T47D (cell line): ENCODE data around the gene BAMBI.

Experiments
- DNase-seq, 2 experiments: peaks; one replicate each; pipeline versions ENCODE4 v3.0.0 to v3.0.0-alpha.2; 2011 to 2012; ENCODE audit warnings: low read depth in 1 of 2, low spot score in 1 of 2
- JUND ChIP-seq: IDR thresholded peaks from 2 replicates; pipeline ENCODE4 v1.6.1; 2012; ENCODE audit warnings: low read depth
- in situ Hi-C: cut with HindIII; loops from 2 replicates; pipeline ENCODE4 v1.10.0; 2016; ENCODE audit warnings: low sequenced_read_pairs, low pct_unique_long_range_greater_than_20kb

The BAMBI gene

DNA sequence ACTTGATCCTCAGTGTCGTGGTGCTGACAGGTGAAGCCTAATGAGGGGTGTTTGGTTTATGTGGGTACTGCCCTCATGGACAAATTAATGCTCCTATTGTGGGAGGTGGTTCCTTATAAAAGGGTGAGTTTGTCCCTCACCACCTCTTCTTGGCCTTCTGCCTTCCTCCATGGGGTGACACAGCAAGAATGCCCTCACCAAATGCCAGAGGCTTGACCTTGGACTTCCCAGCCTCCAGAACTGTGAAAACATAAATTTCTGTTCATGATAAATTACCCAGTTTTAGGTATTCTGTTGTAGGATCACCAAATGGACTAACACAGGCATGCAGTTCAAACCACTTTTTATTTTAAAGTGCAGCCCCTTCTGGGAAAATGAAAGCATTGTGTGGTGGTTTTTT lies 39.4 kb downstream of the BAMBI start:
- no peak for TF ChIP-seq JUND
- in situ Hi-C loops, result no loop called here

DNA sequence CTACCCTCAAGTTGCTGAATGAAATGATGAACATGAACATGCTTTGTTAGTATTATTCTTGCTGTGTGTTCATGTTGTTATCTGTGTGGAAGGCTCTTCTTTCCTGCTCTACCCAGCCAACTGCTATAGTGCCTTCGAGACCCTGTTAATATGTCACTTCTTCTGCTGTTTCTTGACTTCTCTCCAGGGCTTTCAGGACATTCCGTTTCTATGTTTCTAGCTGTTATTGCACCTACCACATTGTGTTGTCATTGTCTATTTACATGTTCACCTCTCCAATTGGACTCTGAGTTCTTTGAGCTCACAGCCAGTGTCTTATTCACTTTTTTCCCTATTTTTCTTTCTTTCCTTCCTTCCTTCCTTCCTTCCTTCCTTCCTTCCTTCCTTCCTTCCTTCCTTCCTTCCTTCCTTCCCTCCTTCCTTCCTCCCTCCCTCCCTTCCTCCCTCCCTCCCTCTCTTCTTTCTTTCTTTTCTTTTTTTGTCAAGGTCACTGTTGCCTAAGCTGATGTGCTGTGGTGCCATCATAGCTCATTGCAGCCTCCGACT lies 40.4 kb downstream of the BAMBI start:
- DNase-seq, result no peak
- no peak for TF ChIP-seq JUND
- in situ Hi-C loops, result no loop called here

More for the DNA sequence above, 39.4 kb downstream of the BAMBI start:
- no peak for DNase-seq

DNA sequence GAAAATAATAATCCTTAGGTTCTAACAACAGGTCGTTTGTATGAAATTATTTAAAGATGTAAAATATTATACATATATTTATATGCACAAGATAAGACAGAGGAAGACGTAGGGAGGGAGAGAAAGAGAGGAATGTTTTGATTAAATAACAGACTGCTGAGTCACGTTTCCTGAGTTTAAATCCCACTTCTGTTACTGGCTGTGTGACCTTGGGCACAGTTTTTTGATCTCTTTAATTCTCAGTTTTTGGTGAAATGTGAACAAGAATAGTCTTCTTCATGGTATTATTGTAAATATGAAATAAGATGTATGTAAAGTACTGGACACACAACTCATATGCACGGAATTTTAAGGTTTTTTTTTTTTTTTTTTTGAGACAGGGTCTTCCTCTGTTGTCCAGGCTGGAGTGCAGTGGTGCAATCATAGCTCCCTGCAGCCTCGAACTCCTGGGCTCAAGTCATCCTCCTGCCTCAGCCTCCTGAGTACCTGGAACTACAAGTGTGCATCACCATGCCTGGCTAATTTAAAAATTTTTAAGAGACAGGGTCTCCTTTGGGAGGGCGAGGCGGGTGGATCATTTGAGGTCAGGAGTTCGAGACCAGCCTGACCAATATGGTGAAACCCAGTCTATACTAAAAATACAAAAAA lies 42.6 kb downstream of the BAMBI start:
- no peak for DNase-seq
- TF ChIP-seq JUND, result no peak
- in situ Hi-C loops, result no loop called here

DNA sequence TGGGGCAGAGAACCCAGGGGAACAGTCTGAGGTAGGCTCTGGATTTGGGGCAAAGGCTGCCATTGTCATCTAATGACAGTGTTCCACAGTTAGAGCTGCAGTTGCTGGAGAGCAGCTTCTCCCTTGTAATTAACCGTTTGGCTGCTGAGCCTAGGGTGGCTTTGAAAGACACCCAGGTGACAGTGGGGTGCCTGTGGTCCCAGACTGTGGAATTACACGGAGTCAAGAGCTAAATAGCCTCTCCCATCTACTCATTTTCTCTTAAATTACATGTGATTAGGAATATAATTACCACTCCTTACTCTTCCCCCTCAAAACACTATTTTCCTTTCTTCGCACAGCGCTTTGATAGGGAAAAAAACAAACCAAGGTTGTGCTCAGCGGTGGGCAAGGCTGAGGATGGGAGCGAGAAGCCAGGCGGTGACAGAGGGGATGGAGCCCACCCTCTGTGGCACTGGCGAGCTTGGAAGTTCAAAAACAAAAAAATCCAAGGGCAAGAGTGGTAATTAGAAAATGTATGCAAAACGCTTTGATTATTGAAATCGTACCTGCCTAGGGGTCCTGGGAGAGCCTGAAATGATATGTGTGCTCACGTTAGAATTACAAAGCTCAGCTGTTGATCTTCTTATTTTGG lies 44.1 kb downstream of the BAMBI start:
- in situ Hi-C loops, result no loop called here
- no peak for DNase-seq
- no peak for TF ChIP-seq JUND

DNA sequence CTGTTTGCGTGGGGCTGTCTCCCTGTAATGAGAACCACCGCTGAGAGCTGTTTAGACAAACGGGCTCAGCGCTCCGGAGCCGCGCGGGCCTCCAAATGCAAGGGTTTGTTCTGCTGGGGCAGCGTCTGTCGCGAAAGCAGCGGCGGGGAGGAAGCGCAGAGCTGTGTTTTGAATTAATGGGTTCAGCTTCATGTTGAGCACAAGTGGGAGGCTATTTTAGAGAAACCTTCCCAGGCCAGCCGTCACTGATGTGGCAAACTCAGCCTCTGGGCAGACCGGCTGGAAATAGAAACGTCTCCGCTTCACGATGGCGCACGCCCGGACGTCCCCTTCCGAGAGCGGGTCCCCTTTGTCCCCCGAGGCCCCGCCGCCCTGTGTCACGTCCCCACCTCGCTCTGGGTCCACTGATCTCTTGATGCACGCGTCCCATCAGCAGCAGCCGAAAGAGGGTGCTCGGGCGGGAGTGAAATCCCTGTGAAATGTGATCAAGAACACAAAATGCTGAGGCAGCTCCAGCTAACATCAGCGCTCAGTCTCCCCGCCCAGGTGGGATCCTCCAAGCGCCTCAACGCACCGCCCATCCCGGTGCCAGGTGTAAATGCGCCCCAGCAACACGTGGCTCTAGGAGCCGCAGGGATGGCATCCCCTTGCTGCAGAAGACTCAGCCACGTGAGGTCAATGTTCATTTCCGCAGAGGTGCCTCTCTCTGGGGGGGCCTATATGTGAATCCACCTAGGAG lies 44.9 kb downstream of the BAMBI start:
- peak; percentile 11 to 24 for DNase-seq
- TF ChIP-seq JUND, result no peak
- in situ Hi-C loops, result no loop called here

DNA sequence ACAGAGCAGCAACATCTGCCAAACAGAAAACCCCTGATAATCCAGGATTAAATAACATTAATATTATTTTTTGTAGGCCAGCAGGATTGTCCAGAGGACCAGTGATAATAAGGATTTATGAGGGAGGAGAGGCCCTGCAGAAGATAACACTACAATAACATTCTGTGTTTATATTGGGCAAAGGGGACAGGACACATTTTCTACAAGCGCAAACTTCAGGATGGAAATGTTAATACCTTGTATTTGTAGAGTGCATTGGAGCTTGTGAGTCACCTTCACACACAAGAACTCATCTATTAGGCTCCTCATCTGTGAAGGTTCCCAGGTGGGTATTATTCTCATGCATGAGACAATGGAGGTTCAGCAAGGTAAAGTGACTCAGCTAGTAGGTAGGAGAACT lies 51.0 kb downstream of the BAMBI start:
- DNase-seq, result no peak
- in situ Hi-C loops, result no loop called here
- no peak for TF ChIP-seq JUND

DNA sequence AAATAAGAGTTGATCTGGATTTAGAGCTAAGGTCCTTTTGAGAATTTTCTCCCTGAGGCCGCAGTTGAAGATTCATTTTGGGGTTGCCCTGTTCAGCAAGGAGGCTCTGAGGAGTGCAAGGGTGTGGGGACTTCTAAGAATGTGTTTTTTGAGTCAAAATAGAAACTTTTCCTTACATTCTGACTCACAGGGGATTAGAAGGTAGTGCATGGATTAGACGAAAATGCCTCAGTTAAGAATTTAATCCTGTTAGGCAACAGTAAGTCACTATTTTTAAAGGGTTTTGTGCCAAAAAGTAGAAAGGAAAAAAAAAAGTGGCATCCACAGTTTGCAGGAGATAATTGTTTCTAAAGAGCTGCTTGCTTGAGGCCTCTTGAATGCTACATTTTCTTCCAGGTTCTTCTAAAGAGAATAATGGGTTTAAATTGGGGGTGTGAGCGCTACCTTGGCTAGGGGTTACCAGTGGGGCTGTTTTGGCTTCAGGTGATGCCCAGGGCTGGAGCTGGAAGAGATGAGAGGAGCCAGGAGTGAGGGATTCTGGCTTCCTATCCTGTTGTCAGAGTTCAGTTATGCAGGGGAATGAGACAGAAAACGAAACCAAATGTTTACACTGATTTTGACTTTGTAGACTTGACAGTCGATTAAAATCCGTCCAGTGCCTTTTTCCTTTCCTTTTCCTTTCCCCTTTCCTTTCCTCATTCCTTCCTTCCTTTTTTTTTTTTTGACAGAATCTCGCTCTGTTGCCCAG lies 52.9 kb downstream of the BAMBI start:
- in situ Hi-C loops, result no loop called here
- TF ChIP-seq JUND, result no peak

DNA sequence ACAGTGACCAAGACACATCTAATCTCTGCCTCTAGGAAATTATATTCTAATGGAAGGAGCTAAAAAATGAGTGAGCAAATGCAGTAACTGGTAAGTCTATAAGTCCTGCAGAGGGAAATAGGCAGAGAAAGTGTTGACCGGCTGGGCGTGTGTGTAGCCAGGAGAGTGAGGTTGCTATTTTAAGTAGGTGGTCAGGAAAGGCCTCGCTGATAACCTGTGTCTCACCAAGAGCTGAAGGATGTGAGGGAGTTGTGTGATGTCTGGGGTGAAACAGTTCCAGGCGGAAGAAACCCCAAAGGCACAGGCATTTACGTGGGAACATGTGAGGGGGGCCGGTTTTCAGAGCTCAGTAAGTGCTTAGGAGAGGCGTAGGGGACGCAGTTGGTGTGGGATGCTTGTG lies 54.8 kb downstream of the BAMBI start:
- DNase-seq, result no peak
- in situ Hi-C loops, result no loop called here
- no peak for TF ChIP-seq JUND

More for the DNA sequence above, 52.9 kb downstream of the BAMBI start:
- DNase-seq, result no peak
